Stimulated activated CD4-positive, alpha-beta T cell treated with anti-CD3 and anti-CD28 coated beads, TNF-alpha, amount 100 ng/mL, for 1 hour (primary cell): ENCODE results near the gene CNTNAP5.

Experiments used
- DNase-seq, 3 donors: peaks; one replicate each; pipeline ENCODE4 v3.0.0-alpha.2; 2020; ENCODE audit warnings: low read depth in 3 of 3, low spot score in 1 of 3

CNTNAP5 gene

GRCh38 chr2:124053796-124054195 is 28.7 kb downstream of the CNTNAP5 start:
- DNase-seq, result no peak

- no peak for DNase-seq
These were observed 38.5 kb downstream of the CNTNAP5 start for GRCh38 chr2:124063596-124063995.

- no peak for DNase-seq
These were observed 40.5 kb downstream of the CNTNAP5 start for GRCh38 chr2:124065636-124066035.

- DNase-seq, result no peak
These were observed 41.7 kb downstream of the CNTNAP5 start for GRCh38 chr2:124066776-124067175.

GRCh38 chr2:124079045-124079444 is 54.0 kb downstream of the CNTNAP5 start:
- no peak for DNase-seq

- no peak for DNase-seq
These were observed 55.4 kb downstream of the CNTNAP5 start for GRCh38 chr2:124080281-124081153.

- DNase-seq, result no peak
These were observed 56.1 kb downstream of the CNTNAP5 start for GRCh38 chr2:124081154-124081716.

GRCh38 chr2:124088616-124089015 is 63.5 kb downstream of the CNTNAP5 start:
- no peak for DNase-seq

- no peak for DNase-seq
These were observed 66.6 kb downstream of the CNTNAP5 start for GRCh38 chr2:124091721-124092120.

- no peak for DNase-seq
These were observed 67.6 kb downstream of the CNTNAP5 start for GRCh38 chr2:124092651-124093050.

- DNase-seq, result no peak
These were observed 79.8 kb downstream of the CNTNAP5 start for GRCh38 chr2:124104914-124105313.

GRCh38 chr2:124112206-124112605 is 87.1 kb downstream of the CNTNAP5 start:
- no peak for DNase-seq

- DNase-seq, result no peak
These were observed 87.9 kb downstream of the CNTNAP5 start for GRCh38 chr2:124112966-124113365.

- no peak for DNase-seq
These were observed 95.2 kb downstream of the CNTNAP5 start for GRCh38 chr2:124120246-124120645.

GRCh38 chr2:124121106-124121505 is 96.0 kb downstream of the CNTNAP5 start:
- DNase-seq, result no peak

- DNase-seq, result no peak
These were observed 96.7 kb downstream of the CNTNAP5 start for GRCh38 chr2:124121760-124122275.

- no peak for DNase-seq
These were observed 97.3 kb downstream of the CNTNAP5 start for GRCh38 chr2:124122340-124122739.

- DNase-seq, result no peak
These were observed 106.2 kb downstream of the CNTNAP5 start for GRCh38 chr2:124131276-124131675.

- DNase-seq, result no peak
These were observed 111.0 kb downstream of the CNTNAP5 start for GRCh38 chr2:124136110-124136509.

GRCh38 chr2:124138076-124138475 is 113.0 kb downstream of the CNTNAP5 start:
- DNase-seq, result no peak

GRCh38 chr2:124145982-124146381 is 120.9 kb downstream of the CNTNAP5 start:
- no peak for DNase-seq

GRCh38 chr2:124147552-124147951 is 122.5 kb downstream of the CNTNAP5 start:
- DNase-seq, result no peak
